Spleen (tissue), 7 donors: Measurements from ENCODE around the gene PLXNB2.

Experiments
- POLR2A ChIP-seq, 3 donors: fragments of 450-650 bp; IDR thresholded peaks; one replicate each; pipeline ENCODE4 v1.5.1; 2017; ENCODE audit warnings: antibody characterized with exemption in 3 of 3, mild to moderate bottlenecking in 1 of 3
- POLR2AphosphoS5 ChIP-seq, 3 donors: sonication (generic); formaldehyde crosslinking; IDR thresholded peaks; one replicate each; pipeline ENCODE4 v1.5.1; 2017; ENCODE audit warnings: antibody characterized with exemption in 3 of 3
- TF ChIP-seq, protein P1 (sequence below), 11 experiments: fragments of 200-600 bp in 7 of 11; fragments of 450-650 bp in 4 of 11; sonication (generic) in 4 of 11; IDR thresholded peaks in 8 of 11; conservative IDR thresholded peaks in 3 of 11; 1 replicate in 7 of 11; 2 replicates in 4 of 11; pipeline versions ENCODE4 v1.4.0 to v1.8.0; 2016 to 2021; ENCODE audit warnings: antibody characterized with exemption in 11 of 11, inconsistent platforms in 4 of 11, mild to moderate bottlenecking in 1 of 11
- donor health status: DM: no; HTN: no; CAD: no; lungs with moderate emphysema.
- donor health status: DM: no; HTN: no; CAD: no.
- donor health status: DM: no; HTN: no; CAD: no.

GRCh38 chr22:50245214-50246072 is 62.0 kb downstream of the PLXNB2 start:
- TF ChIP-seq, protein P1, sequence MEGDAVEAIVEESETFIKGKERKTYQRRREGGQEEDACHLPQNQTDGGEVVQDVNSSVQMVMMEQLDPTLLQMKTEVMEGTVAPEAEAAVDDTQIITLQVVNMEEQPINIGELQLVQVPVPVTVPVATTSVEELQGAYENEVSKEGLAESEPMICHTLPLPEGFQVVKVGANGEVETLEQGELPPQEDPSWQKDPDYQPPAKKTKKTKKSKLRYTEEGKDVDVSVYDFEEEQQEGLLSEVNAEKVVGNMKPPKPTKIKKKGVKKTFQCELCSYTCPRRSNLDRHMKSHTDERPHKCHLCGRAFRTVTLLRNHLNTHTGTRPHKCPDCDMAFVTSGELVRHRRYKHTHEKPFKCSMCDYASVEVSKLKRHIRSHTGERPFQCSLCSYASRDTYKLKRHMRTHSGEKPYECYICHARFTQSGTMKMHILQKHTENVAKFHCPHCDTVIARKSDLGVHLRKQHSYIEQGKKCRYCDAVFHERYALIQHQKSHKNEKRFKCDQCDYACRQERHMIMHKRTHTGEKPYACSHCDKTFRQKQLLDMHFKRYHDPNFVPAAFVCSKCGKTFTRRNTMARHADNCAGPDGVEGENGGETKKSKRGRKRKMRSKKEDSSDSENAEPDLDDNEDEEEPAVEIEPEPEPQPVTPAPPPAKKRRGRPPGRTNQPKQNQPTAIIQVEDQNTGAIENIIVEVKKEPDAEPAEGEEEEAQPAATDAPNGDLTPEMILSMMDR (IDR thresholded peaks at IDR 0.05 in 8 of 11, conservative IDR thresholded peaks at IDR 0.05 in 3 of 11): no peak
- TF ChIP-seq POLR2A (IDR thresholded peaks at IDR 0.05) (peak in 1 of 3 donors; percentile 0), POLR2AphosphoS5 (IDR thresholded peaks at IDR 0.05) (no peak)
